ENCODE measurements around the gene ZC3H7A. TPM values are rescaled to one million over a fixed set of nuclear protein-coding genes. Genes with fewer than 3 reads are reported as not detected.

The ZC3H7A gene
- total and polyA plus RNA-seq, 10 of the 15 experiments (the other 5 are each of a cell fraction or from before 2014, with no cell fraction given): 46.3 to 188 (median 68.6) TPM

DNA sequence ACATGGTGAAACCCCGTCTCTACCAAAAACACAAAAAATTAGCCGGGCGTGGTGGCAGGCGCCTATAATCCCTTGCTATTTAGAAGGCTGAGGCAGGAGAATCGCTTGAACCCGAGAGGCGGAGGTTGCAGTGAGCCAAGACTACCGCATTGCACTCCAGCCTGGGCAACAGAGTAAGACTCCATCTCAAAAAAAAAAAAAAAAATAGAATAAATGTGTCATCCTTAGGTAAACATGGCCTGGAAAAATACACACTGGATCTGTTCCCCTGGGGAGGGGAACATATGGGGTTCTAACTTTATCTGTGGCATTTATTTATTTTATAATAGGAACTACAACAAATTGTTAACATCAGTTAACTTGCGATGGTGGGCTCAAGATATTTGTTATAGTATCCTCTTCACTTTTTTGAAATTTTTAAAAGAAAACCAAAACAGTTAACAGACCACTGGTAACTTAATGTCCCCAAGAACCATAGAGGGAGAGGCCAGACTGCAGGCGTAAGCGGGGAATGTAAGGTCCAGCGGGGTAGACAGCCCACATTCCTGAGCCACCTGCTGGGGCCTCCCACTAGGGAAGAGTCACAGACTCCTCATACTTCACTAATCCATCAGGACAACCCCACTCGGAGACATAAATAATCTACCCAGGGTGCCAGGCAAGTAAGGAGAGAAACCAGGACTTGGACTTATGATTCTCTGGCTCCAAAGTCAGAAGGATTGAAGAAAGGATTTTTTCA, 41.9 kb downstream of the ZC3H7A start:
- POLR2A ChIA-PET: interaction anchor here (0.7 kb wide), 1 partner anchor 58 kb away, joined by 5 read pairs; no protein-coding TSS in a partner anchor
- no TSS peak for BruUV-seq (replicated peaks)
- Histone ChIP-seq H3K4me1 (ENCODE audit: control insufficient read depth, insufficient read depth, low read length) (no peaks in the 10 kb centered on the region), H3K36me3 (ENCODE audit: control insufficient read depth in 2 of 2, insufficient read depth in 2 of 2, low read length in 1 of 2) (peaks cover 22 to 60% of the 10 kb centered on the region in 2 experiments), H3K4me3 (no peak overlapping the region), H2AFZ (ENCODE audit: control insufficient read depth, low read depth, low read length) (no peak overlapping the region), H3K27me3 (replicated peaks in 1 of 2; ENCODE audit: control insufficient read depth in 2 of 2, insufficient read depth in 2 of 2, low read length in 1 of 2) (no peaks in the 10 kb centered on the region), H4K20me1 (ENCODE audit: control insufficient read depth, insufficient read depth) (no peaks in the 10 kb centered on the region), H3K9me3 (replicated peaks; ENCODE audit: control insufficient read depth, insufficient read depth, low read length) (no peaks in the 10 kb centered on the region), H3K27ac (ENCODE audit: control insufficient read depth, insufficient read depth) (no peak overlapping the region), H3K79me2 (ENCODE audit: control insufficient read depth, insufficient read depth, low read length) (no peaks in the 10 kb centered on the region), H3K4me2 (ENCODE audit: control insufficient read depth, insufficient read depth) (no peak overlapping the region), H3K9ac (ENCODE audit: control insufficient read depth, insufficient read depth, low read length) (no peak overlapping the region)
- CTCF ChIA-PET: interaction anchor here (0.6 kb wide), 1 partner anchor 56 kb away, joined by 5 read pairs; no protein-coding TSS in a partner anchor
- DNase-seq (ENCODE audit: low read depth, low spot score) (no peak), ATAC-seq (no peak), FAIRE-seq (no peak)
- RAD21 ChIA-PET (ENCODE audit: unreplicated experiment): interaction anchor here (0.7 kb wide), 1 partner anchor 226 kb away, joined by 4 read pairs; no protein-coding TSS in a partner anchor
- 98% methylated on average over 13 of the region's 13 CpGs for WGBS (ENCODE audit: insufficient coverage, insufficient replicate concordance, low lambda C conversion rate, missing lambda C conversion rate)
- TF ChIP-seq RAD51 (IDR thresholded peaks at IDR 0.05) (no peak), IRF4 (IDR thresholded peaks at IDR 0.05; ENCODE audit: low read depth, low read length) (no peak), TCF7 (IDR thresholded peaks at IDR 0.05; ENCODE audit: borderline replicate concordance) (no peak), PAX5 (IDR thresholded peaks at IDR 0.05; ENCODE audit: borderline replicate concordance, low read depth, low read length) (no peak), POU2F2 (IDR thresholded peaks at IDR 0.05; ENCODE audit: borderline replicate concordance, low read depth, low read length) (no peak), LARP7 (IDR thresholded peaks at IDR 0.05) (no peak), TCF12 (IDR thresholded peaks at IDR 0.05; ENCODE audit: low read depth, low read length) (no peak), RFX5 (IDR thresholded peaks at IDR 0.05; ENCODE audit: low read depth, low read length) (no peak), NFYA (IDR thresholded peaks at IDR 0.05; ENCODE audit: borderline replicate concordance, low read depth, low read length) (no peak), HDGF (IDR thresholded peaks at IDR 0.05) (no peak), NBN (IDR thresholded peaks at IDR 0.05) (no peak)
- TF ChIP-seq, protein P1, sequence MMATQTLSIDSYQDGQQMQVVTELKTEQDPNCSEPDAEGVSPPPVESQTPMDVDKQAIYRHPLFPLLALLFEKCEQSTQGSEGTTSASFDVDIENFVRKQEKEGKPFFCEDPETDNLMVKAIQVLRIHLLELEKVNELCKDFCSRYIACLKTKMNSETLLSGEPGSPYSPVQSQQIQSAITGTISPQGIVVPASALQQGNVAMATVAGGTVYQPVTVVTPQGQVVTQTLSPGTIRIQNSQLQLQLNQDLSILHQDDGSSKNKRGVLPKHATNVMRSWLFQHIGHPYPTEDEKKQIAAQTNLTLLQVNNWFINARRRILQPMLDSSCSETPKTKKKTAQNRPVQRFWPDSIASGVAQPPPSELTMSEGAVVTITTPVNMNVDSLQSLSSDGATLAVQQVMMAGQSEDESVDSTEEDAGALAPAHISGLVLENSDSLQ (IDR thresholded peaks at IDR 0.05): no peak
- TF ChIP-seq, protein P2, sequence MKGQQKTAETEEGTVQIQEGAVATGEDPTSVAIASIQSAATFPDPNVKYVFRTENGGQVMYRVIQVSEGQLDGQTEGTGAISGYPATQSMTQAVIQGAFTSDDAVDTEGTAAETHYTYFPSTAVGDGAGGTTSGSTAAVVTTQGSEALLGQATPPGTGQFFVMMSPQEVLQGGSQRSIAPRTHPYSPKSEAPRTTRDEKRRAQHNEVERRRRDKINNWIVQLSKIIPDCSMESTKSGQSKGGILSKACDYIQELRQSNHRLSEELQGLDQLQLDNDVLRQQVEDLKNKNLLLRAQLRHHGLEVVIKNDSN (IDR thresholded peaks at IDR 0.05; ENCODE audit: borderline replicate concordance, extremely low read length, insufficient read depth, low read depth, low read length): no peak
- TF ChIP-seq, protein P3, sequence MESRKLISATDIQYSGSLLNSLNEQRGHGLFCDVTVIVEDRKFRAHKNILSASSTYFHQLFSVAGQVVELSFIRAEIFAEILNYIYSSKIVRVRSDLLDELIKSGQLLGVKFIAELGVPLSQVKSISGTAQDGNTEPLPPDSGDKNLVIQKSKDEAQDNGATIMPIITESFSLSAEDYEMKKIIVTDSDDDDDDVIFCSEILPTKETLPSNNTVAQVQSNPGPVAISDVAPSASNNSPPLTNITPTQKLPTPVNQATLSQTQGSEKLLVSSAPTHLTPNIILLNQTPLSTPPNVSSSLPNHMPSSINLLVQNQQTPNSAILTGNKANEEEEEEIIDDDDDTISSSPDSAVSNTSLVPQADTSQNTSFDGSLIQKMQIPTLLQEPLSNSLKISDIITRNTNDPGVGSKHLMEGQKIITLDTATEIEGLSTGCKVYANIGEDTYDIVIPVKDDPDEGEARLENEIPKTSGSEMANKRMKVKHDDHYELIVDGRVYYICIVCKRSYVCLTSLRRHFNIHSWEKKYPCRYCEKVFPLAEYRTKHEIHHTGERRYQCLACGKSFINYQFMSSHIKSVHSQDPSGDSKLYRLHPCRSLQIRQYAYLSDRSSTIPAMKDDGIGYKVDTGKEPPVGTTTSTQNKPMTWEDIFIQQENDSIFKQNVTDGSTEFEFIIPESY (IDR thresholded peaks at IDR 0.05): no peak
- SMC1A ChIA-PET (ENCODE audit: uncharacterized antibody, unreplicated experiment): no interaction called here
- in situ Hi-C loops (cut with MboI) (no loop called here), intact Hi-C loops (cut with micrococcal nuclease; ENCODE audit: unreplicated experiment) (no loop called here)
